Parathyroid adenoma (tissue), 2 donors: ENCODE data around the gene SHISA5.
"Not testable (repeated sequence)": the region's sequence is repeated elsewhere in the genome, so short reads cannot be mapped to it uniquely, and the experiment has no call there.

ENCODE experiments used
- H2AFZ ChIP-seq: fragments of 300-600 bp; sonication (generic); one replicate; pipeline ENCODE4 v1.7.0; 2017; ENCODE audit warnings: antibody characterized with exemption, mild to moderate bottlenecking
- H3K27ac ChIP-seq: fragments of 300-600 bp; sonication (generic); one replicate; pipeline ENCODE4 v1.7.0; 2017
- H3K27me3 ChIP-seq: fragments of 300-600 bp; sonication (generic); one replicate; pipeline ENCODE4 v1.7.0; 2017; ENCODE audit warnings: low read length; ENCODE audit not compliant: control insufficient read depth, insufficient read depth
- H3K36me3 ChIP-seq: fragments of 300-600 bp; sonication (generic); one replicate; pipeline ENCODE4 v1.7.0; 2017; ENCODE audit warnings: low read length; ENCODE audit not compliant: control insufficient read depth, insufficient read depth
- H3K4me1 ChIP-seq: fragments of 300-600 bp; sonication (generic); one replicate; pipeline ENCODE4 v1.7.0; 2017; ENCODE audit warnings: control low read depth
- H3K4me2 ChIP-seq: fragments of 300-600 bp; sonication (generic); one replicate; pipeline ENCODE4 v1.7.0; 2017; ENCODE audit warnings: low read length
- H3K4me3 ChIP-seq: fragments of 300-600 bp; sonication (generic); one replicate; pipeline ENCODE4 v1.7.0; 2017; ENCODE audit warnings: low read depth, low read length
- H3K79me2 ChIP-seq: fragments of 300-600 bp; sonication (generic); one replicate; pipeline ENCODE4 v1.7.0; 2017; ENCODE audit warnings: control low read depth
- H3K9ac ChIP-seq: fragments of 300-600 bp; sonication (generic); one replicate; pipeline ENCODE4 v1.7.0; 2017; ENCODE audit warnings: mild to moderate bottlenecking
- H3K9me3 ChIP-seq: fragments of 300-600 bp; sonication (generic); one replicate; pipeline ENCODE4 v1.7.0; 2017; ENCODE audit warnings: low read length; ENCODE audit not compliant: control insufficient read depth
- TF ChIP-seq, protein P1 (sequence below): fragments of 300-600 bp; sonication (generic); IDR thresholded peaks from one replicate; pipeline ENCODE4 v1.7.0; 2017; ENCODE audit warnings: antibody characterized with exemption, mild to moderate bottlenecking
- donor health status: primary hyperparathyroidism.

The SHISA5 gene

DNA sequence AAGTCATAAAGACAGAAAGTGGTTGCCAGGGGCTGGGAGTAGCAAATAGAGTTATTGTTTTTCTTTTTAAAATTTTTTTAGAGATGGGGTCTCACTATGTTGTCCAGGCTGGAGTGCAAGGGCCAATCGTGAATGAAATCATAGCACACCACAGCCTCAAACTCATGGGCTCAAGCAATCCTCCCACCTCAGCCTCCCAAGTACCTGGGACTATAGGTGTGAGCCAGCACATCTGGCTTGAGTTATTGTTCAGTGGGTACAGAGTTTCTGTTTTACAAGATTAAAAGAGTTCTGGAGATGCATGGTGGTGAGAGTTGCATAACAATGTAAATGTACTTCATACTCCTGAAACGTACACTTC lies 29.0 kb upstream of the SHISA5 start:
- no peak overlapping the region for H3K9ac ChIP-seq
- TF ChIP-seq, protein P1, sequence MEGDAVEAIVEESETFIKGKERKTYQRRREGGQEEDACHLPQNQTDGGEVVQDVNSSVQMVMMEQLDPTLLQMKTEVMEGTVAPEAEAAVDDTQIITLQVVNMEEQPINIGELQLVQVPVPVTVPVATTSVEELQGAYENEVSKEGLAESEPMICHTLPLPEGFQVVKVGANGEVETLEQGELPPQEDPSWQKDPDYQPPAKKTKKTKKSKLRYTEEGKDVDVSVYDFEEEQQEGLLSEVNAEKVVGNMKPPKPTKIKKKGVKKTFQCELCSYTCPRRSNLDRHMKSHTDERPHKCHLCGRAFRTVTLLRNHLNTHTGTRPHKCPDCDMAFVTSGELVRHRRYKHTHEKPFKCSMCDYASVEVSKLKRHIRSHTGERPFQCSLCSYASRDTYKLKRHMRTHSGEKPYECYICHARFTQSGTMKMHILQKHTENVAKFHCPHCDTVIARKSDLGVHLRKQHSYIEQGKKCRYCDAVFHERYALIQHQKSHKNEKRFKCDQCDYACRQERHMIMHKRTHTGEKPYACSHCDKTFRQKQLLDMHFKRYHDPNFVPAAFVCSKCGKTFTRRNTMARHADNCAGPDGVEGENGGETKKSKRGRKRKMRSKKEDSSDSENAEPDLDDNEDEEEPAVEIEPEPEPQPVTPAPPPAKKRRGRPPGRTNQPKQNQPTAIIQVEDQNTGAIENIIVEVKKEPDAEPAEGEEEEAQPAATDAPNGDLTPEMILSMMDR, result no peak
- no peaks in the 10 kb centered on the region for H3K36me3 ChIP-seq
- H2AFZ ChIP-seq, result no peak overlapping the region
- H3K9me3 ChIP-seq, result no peaks in the 10 kb centered on the region
- H3K79me2 ChIP-seq, result no peaks in the 10 kb centered on the region
- H3K4me2 ChIP-seq, result no peak overlapping the region
- no peaks in the 10 kb centered on the region for H3K4me1 ChIP-seq
- H3K27me3 ChIP-seq, result no peaks in the 10 kb centered on the region
- H3K4me3 ChIP-seq, result no peak overlapping the region
- no peak overlapping the region for H3K27ac ChIP-seq

DNA sequence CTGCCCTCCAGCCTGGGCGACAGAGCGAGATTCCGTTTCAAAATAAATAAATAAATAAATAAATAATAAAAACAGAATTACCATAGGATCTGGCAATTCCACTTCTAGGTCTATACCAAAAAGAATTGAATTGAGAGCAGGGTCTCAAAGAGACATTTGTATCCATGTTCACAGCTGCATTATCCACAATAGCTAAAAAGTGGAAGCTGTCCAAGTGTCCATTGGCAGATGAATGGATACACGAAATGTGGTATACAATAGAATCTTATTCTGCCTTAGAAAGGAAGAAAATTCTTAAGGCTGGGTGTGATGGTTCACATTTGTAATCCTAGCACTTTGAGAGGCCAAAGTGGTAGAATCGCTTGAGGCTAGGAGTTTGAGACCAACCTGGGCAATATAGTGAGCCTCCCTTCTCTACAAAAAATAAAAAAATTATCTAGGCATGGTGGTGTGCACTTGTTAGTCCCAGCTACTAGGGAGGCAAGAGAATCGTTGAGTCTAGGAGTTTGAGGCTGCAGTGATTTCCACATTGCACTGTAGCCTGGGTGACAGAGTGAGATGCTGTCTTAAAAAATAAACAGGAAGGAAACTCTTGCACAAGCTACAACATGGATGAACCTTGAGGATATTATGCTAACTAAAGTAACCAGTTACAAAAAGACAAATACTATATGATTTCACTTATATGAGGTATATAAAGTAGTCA lies 28.4 kb upstream of the SHISA5 start:
- Histone ChIP-seq H3K9me3 (no peaks in the 10 kb centered on the region), H3K4me2 (no peak overlapping the region), H3K27ac (no peak overlapping the region), H3K4me1 (no peaks in the 10 kb centered on the region), H3K4me3 (no peak overlapping the region), H3K27me3 (no peaks in the 10 kb centered on the region), H3K79me2 (no peaks in the 10 kb centered on the region), H3K9ac (no peak overlapping the region), H2AFZ (no peak overlapping the region), H3K36me3 (no peaks in the 10 kb centered on the region)
- TF ChIP-seq, protein P1, result no peak

DNA sequence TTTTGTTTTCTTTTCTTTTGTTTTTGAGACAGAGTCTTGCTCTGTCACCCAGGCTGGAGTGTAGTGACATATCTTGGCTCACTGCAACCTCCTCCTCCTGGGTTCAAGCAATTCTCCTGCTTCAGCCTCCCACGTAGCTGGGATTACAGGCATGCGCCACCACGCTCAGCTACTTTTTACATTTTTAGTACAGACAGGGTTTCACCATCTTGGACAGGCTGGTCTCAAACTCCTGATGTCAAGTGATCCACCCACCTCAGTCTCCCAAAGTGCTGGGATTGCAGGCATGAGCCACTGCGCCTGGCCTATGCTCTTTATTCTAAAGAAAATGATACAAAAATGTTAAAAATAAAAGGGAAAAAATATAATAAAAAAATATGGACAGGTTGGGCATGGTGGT lies 26.7 kb upstream of the SHISA5 start:
- not testable (repeated sequence) for H3K9me3 ChIP-seq, H3K9ac ChIP-seq, H3K27ac ChIP-seq, H3K36me3 ChIP-seq, H2AFZ ChIP-seq, H3K4me2 ChIP-seq, H3K27me3 ChIP-seq, H3K4me1 ChIP-seq, H3K79me2 ChIP-seq, H3K4me3 ChIP-seq

DNA sequence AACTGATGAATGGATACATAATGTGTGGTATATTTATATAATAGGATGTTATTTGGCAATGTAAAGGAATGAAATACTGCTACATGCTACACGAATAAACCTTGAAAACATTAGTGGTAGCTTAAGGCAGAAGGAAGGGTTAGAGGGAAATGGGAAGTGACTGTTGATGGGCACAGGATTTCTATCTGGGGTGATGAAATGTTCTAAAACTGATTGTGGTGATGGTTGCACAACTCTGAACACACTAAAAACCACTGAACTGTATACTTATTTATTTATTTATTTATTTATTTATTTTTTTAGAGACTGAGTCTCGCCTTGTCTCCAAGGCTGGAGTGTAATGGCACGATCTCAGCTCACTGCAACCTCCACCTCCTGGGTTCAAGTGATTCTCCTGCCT lies 24.8 kb upstream of the SHISA5 start:
- Histone ChIP-seq H3K4me3 (no peak overlapping the region), H3K9me3 (no peaks in the 10 kb centered on the region), H3K36me3 (no peaks in the 10 kb centered on the region), H3K4me2 (no peak overlapping the region), H3K27ac (no peak overlapping the region), H3K27me3 (no peaks in the 10 kb centered on the region), H3K9ac (no peak overlapping the region), H3K4me1 (no peaks in the 10 kb centered on the region), H3K79me2 (no peaks in the 10 kb centered on the region), H2AFZ (no peak overlapping the region)
- TF ChIP-seq, protein P1, result no peak

DNA sequence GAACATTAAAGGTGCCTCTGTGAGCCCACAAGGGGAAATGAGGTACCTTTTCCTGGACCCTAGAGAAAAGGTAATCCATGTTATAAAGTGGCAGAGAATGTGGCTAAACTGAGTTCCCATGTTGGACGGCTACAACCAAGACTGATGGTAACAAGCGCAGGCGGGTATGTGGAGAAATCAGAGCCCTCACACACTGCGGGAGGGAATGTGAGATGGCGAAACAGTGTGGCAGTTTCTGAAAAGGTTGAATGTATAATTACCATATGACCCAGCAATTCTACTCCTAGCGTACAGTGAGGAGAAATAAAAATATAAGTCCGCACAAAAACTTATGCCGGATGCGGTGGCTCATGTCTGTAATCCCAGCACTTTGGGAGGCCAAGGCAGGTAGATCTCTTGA lies 24.1 kb upstream of the SHISA5 start:
- Histone ChIP-seq H3K9ac (no peak overlapping the region), H3K36me3 (no peaks in the 10 kb centered on the region), H3K27ac (no peak overlapping the region), H3K4me2 (no peak overlapping the region), H3K79me2 (no peaks in the 10 kb centered on the region), H3K4me1 (no peaks in the 10 kb centered on the region), H3K27me3 (no peaks in the 10 kb centered on the region), H3K9me3 (no peaks in the 10 kb centered on the region), H3K4me3 (no peak overlapping the region), H2AFZ (no peak overlapping the region)
- TF ChIP-seq, protein P1, result no peak
